Mesenchymal stem cell (in vitro differentiated cells and primary cell): Measurements from ENCODE around the gene C1QA.

Experiments used
- DNase-seq: peaks from one replicate; pipeline ENCODE4 v3.0.0-alpha.2; 2013
- H2AFZ ChIP-seq: one replicate; pipeline ENCODE4 v1.6.1; 2013; ENCODE audit warnings: low read depth, mild to moderate bottlenecking, control low read depth, inconsistent platforms, low read length, moderate library complexity
- H2AK5ac ChIP-seq: 2 replicates; pipeline ENCODE4 v1.6.1; 2013; ENCODE audit warnings: low read length, moderate library complexity, mild to moderate bottlenecking, inconsistent platforms; ENCODE audit not compliant: severe bottlenecking
- H2BK120ac ChIP-seq: one replicate; pipeline ENCODE4 v1.6.1; 2013; ENCODE audit warnings: low read depth, mild to moderate bottlenecking, inconsistent platforms, low read length, moderate library complexity
- H2BK12ac ChIP-seq, 2 experiments: one replicate each; pipeline ENCODE4 v1.6.1; 2013; ENCODE audit warnings: inconsistent platforms in 2 of 2, low read length in 2 of 2, mild to moderate bottlenecking in 2 of 2, moderate library complexity in 2 of 2, control low read depth in 1 of 2
- H2BK15ac ChIP-seq: one replicate; pipeline ENCODE4 v1.6.1; 2013; ENCODE audit warnings: mild to moderate bottlenecking, low read depth, inconsistent platforms; ENCODE audit not compliant: poor library complexity, severe bottlenecking
- H2BK5ac ChIP-seq: 2 replicates; pipeline ENCODE4 v1.6.1; 2013; ENCODE audit warnings: low read depth, mild to moderate bottlenecking, low read length, control low read depth, inconsistent platforms; ENCODE audit not compliant: poor library complexity, severe bottlenecking
- H3K14ac ChIP-seq, 2 experiments: one replicate each; pipeline ENCODE4 v1.6.1; 2013; ENCODE audit warnings: inconsistent platforms in 2 of 2, low read length in 2 of 2, control low read depth in 1 of 2, mild to moderate bottlenecking in 1 of 2, moderate library complexity in 1 of 2
- H3K18ac ChIP-seq, 2 experiments: one replicate each; pipeline ENCODE4 v1.6.1; 2013; ENCODE audit warnings: inconsistent platforms in 2 of 2, low read length in 2 of 2, control low read depth in 1 of 2, low read depth in 1 of 2, mild to moderate bottlenecking in 1 of 2
- H3K23ac ChIP-seq, 2 experiments: one replicate each; pipeline ENCODE4 v1.6.1; 2013; ENCODE audit warnings: inconsistent platforms in 2 of 2, low read length in 2 of 2, mild to moderate bottlenecking in 2 of 2, moderate library complexity in 2 of 2, control low read depth in 1 of 2
- H3K27ac ChIP-seq: 2 replicates; pipeline ENCODE4 v1.5.1; 2013; ENCODE audit warnings: mild to moderate bottlenecking, moderate library complexity, low read length, control low read depth, inconsistent platforms; ENCODE audit not compliant: poor library complexity, severe bottlenecking
- H3K27me3 ChIP-seq, 2 experiments: 2 replicates each; pipeline versions ENCODE4 v1.6.1 to v1.7.0; 2013; ENCODE audit warnings: low read length in 2 of 2, mild to moderate bottlenecking in 2 of 2, moderate library complexity in 2 of 2, control low read depth in 1 of 2, inconsistent platforms in 1 of 2; ENCODE audit not compliant: control insufficient read depth in 1 of 2, insufficient read depth in 1 of 2
- H3K36me3 ChIP-seq, 2 experiments: 2 replicates each; pipeline versions ENCODE4 v1.6.1 to v1.7.0; 2013; ENCODE audit warnings: low read length in 2 of 2, control low read depth in 1 of 2, inconsistent platforms in 1 of 2, low read depth in 1 of 2, mild to moderate bottlenecking in 1 of 2; ENCODE audit not compliant: insufficient read depth in 2 of 2, control insufficient read depth in 1 of 2
- H3K4ac ChIP-seq, 2 experiments: one replicate each; pipeline ENCODE4 v1.6.1; 2013; ENCODE audit warnings: inconsistent platforms in 2 of 2, low read length in 2 of 2, mild to moderate bottlenecking in 2 of 2, moderate library complexity in 2 of 2, control low read depth in 1 of 2, low read depth in 1 of 2
- H3K4me1 ChIP-seq: 2 replicates; pipeline ENCODE4 v1.6.1; 2013; ENCODE audit warnings: low read depth, low read length, control low read depth; ENCODE audit not compliant: control insufficient read depth, insufficient read depth
- H3K4me2 ChIP-seq: 2 replicates; pipeline ENCODE4 v1.6.1; 2013; ENCODE audit warnings: low read length, mild to moderate bottlenecking, inconsistent platforms; ENCODE audit not compliant: poor library complexity, severe bottlenecking
- H3K4me3 ChIP-seq, 2 experiments: 2 replicates each; pipeline versions ENCODE4 v1.5.1 to v1.7.0; 2013; ENCODE audit warnings: low read length in 2 of 2, mild to moderate bottlenecking in 2 of 2, control low read depth in 1 of 2, low read depth in 1 of 2; ENCODE audit not compliant: insufficient read depth in 1 of 2
- H3K79me1 ChIP-seq: replicated peaks from 2 replicates; pipeline ENCODE4 v1.6.1; 2013; ENCODE audit warnings: mild to moderate bottlenecking, control low read depth, low read length, inconsistent platforms; ENCODE audit not compliant: poor library complexity, severe bottlenecking
- H3K9ac ChIP-seq: 2 replicates; pipeline ENCODE4 v1.7.0; 2013; ENCODE audit warnings: mild to moderate bottlenecking, low read length, moderate library complexity
- H3K9me3 ChIP-seq: 2 replicates; pipeline ENCODE4 v1.7.0; 2013; ENCODE audit warnings: mild to moderate bottlenecking, low read length; ENCODE audit not compliant: control insufficient read depth
- H4K8ac ChIP-seq: one replicate; pipeline ENCODE4 v1.6.1; 2013; ENCODE audit warnings: inconsistent platforms, mild to moderate bottlenecking, low read length, moderate library complexity
- H4K91ac ChIP-seq: one replicate; pipeline ENCODE4 v1.6.1; 2013; ENCODE audit warnings: mild to moderate bottlenecking, low read length, inconsistent platforms
- WGBS: methylation state at CpG from one replicate; pipeline ENCODE4 v1.1.7; 2013; ENCODE audit warnings: mixed read lengths; 5-methylcytosine and 5-hydroxymethylcytosine counted together

C1QA gene

DNA sequence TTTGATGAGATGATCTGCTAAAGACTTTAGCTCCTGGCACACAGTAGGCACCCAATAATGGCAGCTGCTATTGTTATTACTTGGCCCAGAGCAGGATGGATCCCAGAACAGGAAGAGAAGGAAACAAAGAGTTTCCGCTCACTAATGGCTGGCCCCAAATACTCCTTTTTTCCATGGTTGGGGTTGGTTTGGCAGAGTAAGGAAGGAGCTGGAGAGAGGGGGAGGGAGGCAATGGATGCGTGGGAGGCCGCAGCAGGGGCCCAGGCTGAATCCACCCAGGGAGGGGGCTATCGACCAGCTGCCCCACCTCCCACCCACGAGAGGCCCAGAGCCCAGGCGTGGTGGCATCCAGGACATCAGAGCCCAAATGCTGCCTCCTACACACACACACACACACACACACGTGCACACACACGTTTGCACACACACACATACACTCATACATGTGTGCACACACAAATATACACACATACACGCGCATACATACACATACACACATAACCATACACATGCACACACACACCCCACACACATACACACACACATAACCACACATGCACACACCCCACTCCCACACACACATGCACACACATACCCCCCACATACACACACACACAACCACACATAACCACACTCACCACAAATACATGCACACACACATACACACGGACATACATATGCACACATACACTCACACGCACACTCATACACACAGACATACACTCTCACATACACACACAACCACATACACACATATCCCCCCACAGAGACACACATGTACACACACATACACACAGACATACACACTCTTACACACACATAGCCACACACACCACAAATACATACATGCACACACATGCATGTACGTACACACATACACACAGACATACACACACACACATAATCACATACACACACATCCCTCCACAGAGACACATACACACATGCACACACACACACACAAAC lies 41.8 kb downstream of the C1QA start:
- Histone ChIP-seq H3K9ac (no peak overlapping the region), H3K4me3 (no peak overlapping the region), H2BK15ac (no peak overlapping the region), H2BK5ac (no peak overlapping the region), H2BK12ac (no peak overlapping the region), H4K8ac (no peak overlapping the region), H3K36me3 (no peaks in the 10 kb centered on the region), H3K79me1 (no peaks in the 10 kb centered on the region), H3K4ac (no peak overlapping the region), H3K23ac (no peak overlapping the region), H3K27ac (no peak overlapping the region), H3K14ac (peak overlapping the region in 1 of 2 experiments; percentile 69), H2BK120ac (no peak overlapping the region), H2AFZ (no peak overlapping the region), H2AK5ac (no peak overlapping the region), H3K4me1 (peaks cover 7% of the 10 kb centered on the region), H4K91ac (peak overlapping the region; percentile 43), H3K18ac (no peak overlapping the region), H3K4me2 (no peak overlapping the region), H3K9me3 (no peaks in the 10 kb centered on the region), H3K27me3 (peaks cover 0 to 55% of the 10 kb centered on the region in 2 experiments)
- no peak for DNase-seq
- 89% methylated on average over 11 of the region's 13 CpGs for WGBS

DNA sequence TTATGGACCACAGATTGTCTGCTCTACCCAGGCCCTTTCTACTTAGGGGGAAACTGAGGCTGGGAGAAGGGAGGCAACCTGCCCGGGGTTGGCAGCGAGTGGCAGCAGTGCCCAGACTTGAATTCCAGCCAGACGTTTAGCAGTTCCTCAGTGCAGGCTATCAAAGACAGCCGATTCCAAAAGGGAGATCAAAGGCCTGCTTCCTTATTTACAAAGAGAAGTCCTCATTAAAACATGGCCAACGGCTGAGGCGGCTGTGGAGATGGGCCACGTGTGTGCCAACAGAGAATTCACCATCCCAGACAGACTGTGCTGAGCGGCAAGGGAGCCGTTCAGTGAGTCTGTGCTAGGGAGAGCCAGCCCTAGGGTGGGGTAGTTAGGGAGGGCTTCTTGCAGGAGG lies 44.3 kb downstream of the C1QA start:
- WGBS, result 89% methylated on average over 9 of the region's 9 CpGs
- Histone ChIP-seq H2AK5ac (no peak overlapping the region), H2BK5ac (no peak overlapping the region), H2BK12ac (no peak overlapping the region), H3K4ac (no peak overlapping the region), H3K9ac (no peak overlapping the region), H3K23ac (no peak overlapping the region), H4K8ac (no peak overlapping the region), H3K4me1 (peaks cover 15% of the 10 kb centered on the region), H3K4me3 (no peak overlapping the region), H3K4me2 (no peak overlapping the region), H3K36me3 (no peaks in the 10 kb centered on the region), H4K91ac (no peak overlapping the region), H2BK120ac (no peak overlapping the region), H2BK15ac (no peak overlapping the region), H3K18ac (no peak overlapping the region), H3K9me3 (no peaks in the 10 kb centered on the region), H3K14ac (no peak overlapping the region), H3K79me1 (no peaks in the 10 kb centered on the region), H2AFZ (no peak overlapping the region), H3K27me3 (peaks cover 3 to 60% of the 10 kb centered on the region in 2 experiments), H3K27ac (no peak overlapping the region)
- no peak for DNase-seq

DNA sequence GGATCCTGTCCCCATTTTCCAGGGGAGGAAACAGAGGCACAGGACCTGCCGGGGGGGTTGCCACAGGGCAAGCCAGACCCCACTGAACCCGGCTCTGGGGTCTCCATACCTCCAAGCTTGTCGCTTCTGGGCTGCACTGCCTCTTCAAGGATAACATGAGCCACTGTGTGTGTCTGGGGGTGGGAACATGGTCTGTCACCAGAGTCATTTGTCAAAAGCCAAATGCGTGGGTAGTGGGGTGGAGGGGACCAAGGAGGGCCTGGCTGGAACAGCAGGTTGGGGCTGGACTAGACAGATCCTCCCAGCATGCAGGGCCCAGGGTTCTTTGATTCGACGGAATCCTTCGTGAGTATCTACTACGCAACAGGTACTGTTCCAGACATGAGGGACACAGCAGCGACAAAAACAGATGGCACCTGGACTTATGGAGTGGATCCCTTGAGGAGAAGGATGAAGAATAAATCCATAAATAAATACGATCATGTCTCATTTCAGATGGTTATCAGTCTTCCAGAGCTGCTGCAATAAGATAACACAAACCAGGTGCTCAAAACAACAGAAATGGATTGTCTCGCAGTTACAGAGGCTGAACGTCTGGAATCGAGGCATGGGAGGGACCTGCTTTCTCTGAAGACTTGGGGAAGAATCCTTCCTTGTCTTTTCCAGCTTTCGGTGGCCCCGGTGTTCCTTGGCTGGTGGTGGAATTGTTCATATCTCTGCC lies 45.3 kb downstream of the C1QA start:
- H3K9me3 ChIP-seq, result no peaks in the 10 kb centered on the region
- no peak for DNase-seq
- H3K14ac ChIP-seq, result no peak overlapping the region
- H3K4me1 ChIP-seq, result peaks cover 18% of the 10 kb centered on the region
- H3K36me3 ChIP-seq, result no peaks in the 10 kb centered on the region
- H3K18ac ChIP-seq, result no peak overlapping the region
- H3K79me1 ChIP-seq, result no peaks in the 10 kb centered on the region
- no peak overlapping the region for H2BK12ac ChIP-seq
- no peak overlapping the region for H2BK5ac ChIP-seq
- H3K27me3 ChIP-seq, result peaks cover 3 to 65% of the 10 kb centered on the region in 2 experiments
- H2BK120ac ChIP-seq, result no peak overlapping the region
- H2AFZ ChIP-seq, result no peak overlapping the region
- 86% methylated on average over 15 of the region's 15 CpGs for WGBS
- no peak overlapping the region for H3K4me3 ChIP-seq
- H2BK15ac ChIP-seq, result no peak overlapping the region
- no peak overlapping the region for H3K4me2 ChIP-seq
- H3K27ac ChIP-seq, result no peak overlapping the region
- no peak overlapping the region for H3K4ac ChIP-seq
- no peak overlapping the region for H4K91ac ChIP-seq
- no peak overlapping the region for H4K8ac ChIP-seq
- H3K23ac ChIP-seq, result no peak overlapping the region
- no peak overlapping the region for H3K9ac ChIP-seq
- no peak overlapping the region for H2AK5ac ChIP-seq

DNA sequence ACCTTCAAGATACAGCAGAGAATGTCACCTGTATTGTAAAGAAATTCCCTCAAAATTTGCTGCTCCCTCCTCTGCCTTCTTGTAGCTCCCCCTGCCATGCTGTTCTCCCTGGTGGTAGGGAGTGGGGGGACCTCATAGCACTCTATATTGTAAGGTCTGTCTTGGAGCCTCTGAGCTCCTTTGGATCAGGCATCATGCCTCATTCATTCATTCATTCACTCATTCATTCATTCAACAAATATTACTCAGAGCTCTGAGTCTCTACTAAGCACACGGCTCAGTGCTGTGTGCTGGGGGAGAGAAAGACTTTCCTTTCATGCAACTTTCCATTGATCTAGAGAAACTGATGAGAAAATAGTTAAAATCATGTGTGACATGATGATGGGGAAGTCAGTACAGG lies 47.1 kb downstream of the C1QA start:
- 86% methylated on average over 1 of the region's 1 CpG for WGBS
- Histone ChIP-seq H3K4me1 (peaks cover 19% of the 10 kb centered on the region), H2AK5ac (no peak overlapping the region)

More for the DNA sequence above, 47.1 kb downstream of the C1QA start:
- no peak for DNase-seq
- peaks cover 3 to 63% of the 10 kb centered on the region in 2 experiments for H3K27me3 ChIP-seq
- no peaks in the 10 kb centered on the region for H3K79me1 ChIP-seq
- no peak overlapping the region for H2BK120ac ChIP-seq
- no peak overlapping the region for H4K8ac ChIP-seq
- H2AFZ ChIP-seq, result no peak overlapping the region
- no peak overlapping the region for H2BK5ac ChIP-seq
- no peak overlapping the region for H3K18ac ChIP-seq
- H3K9ac ChIP-seq, result no peak overlapping the region
- no peak overlapping the region for H4K91ac ChIP-seq
- H3K4me3 ChIP-seq, result no peak overlapping the region
- no peak overlapping the region for H3K14ac ChIP-seq
- H3K27ac ChIP-seq, result no peak overlapping the region
- H2BK12ac ChIP-seq, result no peak overlapping the region
- no peaks in the 10 kb centered on the region for H3K36me3 ChIP-seq
- no peak overlapping the region for H3K4me2 ChIP-seq
- no peak overlapping the region for H2BK15ac ChIP-seq
- H3K4ac ChIP-seq, result no peak overlapping the region
- no peak overlapping the region for H3K23ac ChIP-seq
- H3K9me3 ChIP-seq, result no peaks in the 10 kb centered on the region
